HG03342 (cell line): ENCODE data around the gene PACSIN3.
A peak's percentile ranks its signal among the peaks of the same experiment; 100 is the strongest.
"Not testable (repeated sequence)": the region's sequence is repeated elsewhere in the genome, so short reads cannot be mapped to it uniquely, and the experiment has no call there.

ENCODE experiments used
- ATAC-seq: cut with Tn5 transposase; IDR thresholded peaks from one replicate; pipeline ENCODE4 v1.9.1; 2021; ENCODE audit warnings: mild to moderate bottlenecking, moderate library complexity; ENCODE audit not compliant: unreplicated experiment

PACSIN3 gene

DNA sequence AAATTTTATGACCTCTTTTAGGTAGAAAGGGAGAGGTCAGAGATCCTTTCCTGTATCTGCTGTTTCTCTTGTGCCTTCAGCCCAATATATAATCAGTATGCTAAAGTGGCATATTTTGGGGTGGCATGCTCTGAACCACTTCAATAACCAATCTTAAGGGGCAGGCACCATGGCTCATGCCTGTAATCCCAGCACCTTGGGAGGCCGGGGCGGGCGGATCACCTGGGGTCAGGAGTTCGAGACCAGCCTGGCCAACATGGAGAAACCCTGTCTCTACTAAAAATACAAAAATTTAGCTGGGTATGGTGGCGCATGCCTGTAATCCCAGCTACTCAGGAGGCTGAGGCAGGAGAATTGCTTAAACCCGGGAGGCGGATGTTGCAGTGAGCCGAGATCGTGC is 11.9 kb upstream of the PACSIN3 start:
- not testable (repeated sequence) for ATAC-seq

DNA sequence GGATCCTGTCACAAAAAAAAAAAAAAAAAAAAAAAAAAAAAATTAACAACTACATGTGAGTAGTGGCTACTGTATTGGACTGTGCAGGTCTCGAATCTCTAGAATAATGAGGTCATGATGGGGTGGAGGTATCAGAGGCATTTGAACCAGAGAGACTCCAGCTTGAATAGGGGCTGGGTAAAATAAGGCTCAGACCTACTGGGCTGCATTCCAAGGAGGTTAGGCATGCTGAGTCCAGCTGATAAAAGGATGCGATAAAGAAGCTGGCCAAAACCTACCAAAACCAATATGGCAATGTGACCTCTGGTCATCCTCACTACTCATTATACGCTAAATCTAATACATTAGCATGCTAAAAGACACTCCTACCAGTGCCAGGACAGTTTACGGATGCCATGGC is 5.9 kb upstream of the PACSIN3 start:
- ATAC-seq: no peak

DNA sequence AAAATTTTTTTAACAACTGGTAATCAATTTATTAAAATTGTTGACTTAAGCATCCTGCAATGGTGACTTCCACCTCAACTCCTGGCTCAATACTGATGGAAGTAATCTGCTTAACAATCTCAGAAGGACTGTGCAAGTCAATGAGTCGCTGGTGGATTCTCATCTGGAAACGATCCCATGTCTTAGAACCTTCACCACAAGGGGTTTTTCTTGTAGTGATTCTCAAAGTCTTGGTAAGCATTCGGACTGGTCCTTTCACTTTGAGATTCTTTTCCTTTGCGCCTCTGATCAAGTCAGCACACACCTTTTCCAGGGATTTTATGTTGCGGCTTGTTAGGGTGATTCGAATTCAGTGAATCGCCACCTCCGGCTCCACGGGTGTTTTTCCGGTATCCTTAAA is 4.9 kb upstream of the PACSIN3 start:
- not testable (repeated sequence) for ATAC-seq

DNA sequence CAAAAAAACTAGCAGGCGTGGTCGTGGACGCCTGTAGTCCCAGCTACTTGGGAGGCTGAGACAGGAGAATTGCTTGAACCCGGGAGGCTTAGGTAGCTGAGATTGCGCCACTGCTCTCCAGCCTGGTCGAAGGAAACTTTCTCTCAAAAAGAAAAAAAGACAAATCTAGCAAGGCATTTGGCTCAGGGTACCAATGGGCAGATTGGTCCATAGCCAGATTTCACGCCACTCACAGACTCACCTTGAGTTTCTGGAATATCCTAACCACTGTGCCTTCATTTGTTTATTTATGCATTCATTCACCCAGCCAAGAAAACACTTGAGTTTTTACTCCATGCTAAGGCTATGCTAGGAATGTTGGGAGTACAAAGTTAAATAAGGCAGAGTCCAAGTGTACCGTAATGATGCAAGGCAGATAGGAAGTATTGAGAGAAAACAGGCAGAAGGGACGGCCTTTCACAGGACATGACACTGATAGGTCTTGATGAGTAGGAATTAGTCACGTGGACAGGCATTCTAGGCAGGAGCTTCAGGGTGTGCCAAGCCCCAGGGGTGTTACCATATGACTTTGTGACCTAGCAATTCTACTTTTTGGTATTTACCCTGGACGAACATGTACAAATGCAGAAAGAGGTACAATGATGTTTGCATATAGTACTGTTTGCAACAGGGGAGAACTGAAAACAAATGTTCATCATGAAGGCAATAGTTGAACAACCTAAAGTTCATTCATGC is 3.0 kb upstream of the PACSIN3 start:
- ATAC-seq: no peak

DNA sequence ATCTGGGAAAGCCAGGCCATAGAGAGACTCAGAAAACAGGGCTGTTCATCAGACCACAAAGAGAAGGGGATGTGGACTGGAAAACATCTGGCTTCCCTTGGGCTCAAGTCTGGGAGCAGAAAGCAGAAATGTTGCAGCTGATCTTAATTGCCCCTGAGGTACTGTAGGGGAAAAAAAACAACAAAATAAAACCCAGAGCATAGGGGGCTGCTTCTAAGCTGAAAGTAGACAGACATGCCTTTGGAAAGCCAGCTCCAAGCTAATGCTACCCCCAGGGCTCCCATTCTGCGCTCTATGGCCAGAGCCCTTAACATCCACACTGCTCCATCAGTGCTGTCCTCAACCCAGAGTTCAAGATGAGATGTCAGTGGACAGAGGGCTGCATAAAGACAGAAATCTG is 2.0 kb upstream of the PACSIN3 start:
- no peak for ATAC-seq

DNA sequence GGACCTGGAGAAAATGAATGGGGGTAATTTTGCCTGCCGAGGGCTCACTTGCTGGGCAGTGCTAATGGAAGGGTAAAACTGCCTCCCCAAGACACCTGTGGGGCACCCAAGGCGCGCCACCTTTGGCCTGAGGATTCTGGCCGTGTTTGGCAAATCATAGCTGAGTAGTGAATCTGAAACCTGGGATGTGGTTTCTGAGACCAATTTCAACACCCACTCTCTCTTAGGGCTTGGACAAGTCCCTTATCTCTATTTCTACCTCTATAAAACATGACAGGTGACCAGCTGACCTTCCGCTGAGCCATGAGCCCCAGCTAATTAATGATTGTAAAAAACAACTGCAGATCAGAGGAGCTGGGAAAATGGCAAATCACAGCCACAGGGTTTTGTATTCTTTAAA is 1.5 kb upstream of the PACSIN3 start:
- ATAC-seq: no peak

DNA sequence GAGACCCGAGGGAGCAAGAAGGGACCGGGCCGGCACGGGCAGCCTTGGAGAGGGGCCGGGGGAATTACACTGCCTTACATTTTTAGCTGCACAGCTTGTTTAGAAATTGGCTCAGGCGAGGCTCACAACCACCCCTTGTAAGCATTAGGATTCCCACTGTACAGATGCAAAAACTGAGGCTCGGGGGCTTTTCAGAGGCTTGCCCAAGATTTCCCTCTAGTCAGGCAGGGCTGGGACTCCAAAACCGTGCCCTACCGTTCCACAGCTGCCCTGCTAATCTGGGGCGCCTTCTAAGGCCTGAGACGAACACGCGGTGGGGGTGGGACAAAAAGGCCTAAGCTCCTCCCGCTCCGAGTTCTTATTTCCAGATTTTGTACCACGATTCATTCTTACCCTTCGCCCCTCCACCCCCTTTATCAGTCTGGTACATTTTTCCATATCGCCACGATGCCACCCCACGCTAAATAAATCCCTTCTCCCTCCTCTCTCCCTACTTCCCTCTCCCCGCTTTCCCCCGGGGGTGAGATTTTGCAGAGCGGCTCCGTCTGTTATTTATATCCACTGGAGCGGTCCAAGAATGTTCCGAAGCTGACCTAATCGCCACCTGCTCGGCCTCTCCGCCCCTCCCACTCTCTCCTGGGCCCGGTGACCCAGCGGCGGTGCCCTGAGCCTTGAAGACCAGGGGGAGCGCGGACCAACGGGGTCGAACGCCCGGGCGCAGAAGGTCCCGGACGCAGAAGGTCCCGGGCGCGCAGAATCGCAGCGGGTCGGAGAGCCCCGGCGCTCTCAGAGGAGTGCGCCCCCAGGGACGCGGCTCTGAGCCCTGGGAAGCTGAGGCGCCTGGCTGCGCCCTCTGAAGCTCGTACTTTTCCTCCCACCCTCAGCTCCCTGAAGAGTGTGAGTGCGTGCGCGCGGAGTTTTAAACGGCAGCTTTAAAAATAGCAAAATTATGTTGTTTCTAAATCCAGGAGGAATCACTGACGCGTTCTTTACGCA is 764 bp upstream of the PACSIN3 start:
- peak; percentile 6 for ATAC-seq

DNA sequence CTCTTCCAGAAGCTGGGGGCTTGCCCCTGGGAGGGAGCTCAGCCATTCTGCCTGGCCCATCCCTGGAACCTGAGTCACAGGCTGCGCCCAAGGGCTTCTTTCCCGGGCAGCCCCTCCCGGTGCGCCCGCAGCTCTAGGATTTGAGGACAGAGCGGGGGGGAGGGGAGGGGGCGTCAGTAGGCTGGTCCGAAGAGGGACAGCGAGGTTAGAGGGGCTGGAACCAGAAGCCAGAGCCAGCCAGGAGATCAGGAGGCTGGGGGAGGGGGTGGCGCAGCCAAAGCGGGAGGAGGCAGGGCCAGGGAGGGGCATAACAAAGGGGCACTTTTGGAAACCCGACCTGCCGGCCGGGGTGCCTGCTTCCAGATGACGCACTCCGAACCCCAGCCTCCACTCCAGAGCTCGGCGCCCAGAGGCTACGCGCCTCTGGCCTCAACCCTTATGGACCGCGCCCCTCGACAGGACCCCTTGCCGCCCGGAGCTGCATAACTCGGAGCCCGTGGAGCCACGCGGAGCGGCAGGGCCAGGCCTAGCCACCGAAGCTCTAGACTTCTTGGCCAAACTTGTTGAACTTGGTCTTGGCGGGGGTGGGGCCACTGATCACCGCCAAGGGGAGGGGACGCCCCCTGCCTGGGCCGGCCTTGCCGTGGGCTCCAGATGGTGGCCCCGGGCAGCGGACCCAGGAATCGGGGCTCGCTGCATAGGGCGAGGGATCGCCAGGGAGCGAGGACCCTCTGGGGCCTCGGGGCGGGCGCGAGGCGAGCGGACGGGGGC is 744 bp downstream of the PACSIN3 start:
- no peak for ATAC-seq

DNA sequence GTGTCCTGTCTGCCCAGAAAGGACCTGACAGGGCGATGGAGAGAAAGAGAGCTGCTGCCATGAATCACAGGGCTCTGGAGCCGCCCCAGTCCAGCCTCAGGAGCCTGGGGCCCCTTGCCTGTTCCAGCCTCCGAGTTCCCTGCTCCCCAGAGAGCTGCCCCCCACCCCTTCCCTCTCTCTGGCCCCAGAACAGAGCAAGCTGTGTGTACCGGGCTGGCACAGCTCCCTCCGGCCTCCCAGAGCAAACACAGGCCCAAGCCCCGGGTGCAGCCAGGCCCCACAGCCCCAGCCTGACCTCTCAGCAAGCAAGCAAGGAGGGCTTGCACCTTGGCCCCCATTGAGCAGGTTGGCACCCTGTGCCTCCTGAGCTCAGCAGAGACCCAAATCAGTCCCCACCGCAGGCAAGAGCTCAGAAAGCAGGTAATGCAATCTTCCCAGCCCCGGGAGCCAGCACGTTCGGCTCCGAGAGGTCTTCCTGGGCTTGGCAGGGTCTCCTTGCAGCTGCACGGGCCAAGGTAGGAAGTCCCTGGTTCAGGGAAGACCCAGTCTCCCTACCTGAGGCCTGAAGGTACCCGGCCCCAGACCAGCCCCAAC is 1.4 kb downstream of the PACSIN3 start:
- ATAC-seq: no peak

DNA sequence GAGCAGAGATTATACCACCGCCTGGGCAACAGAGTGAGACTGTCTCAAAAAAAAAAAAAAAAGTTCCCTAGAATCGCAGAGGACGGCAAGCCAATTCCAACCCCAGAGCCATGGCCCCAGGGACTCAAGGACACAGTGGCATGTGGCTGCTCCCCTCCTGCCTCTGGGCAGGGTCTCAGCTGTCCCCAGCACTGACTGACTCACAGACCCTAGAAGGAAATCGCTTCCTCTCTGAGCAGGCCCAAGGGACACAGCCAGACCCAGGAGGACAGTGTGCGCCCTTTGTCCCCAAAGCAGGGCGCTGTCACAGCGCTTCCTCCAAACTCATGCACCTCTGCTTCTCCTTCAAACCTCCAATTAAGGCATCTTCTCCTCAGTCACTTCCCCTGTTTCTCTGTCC is 2.3 kb downstream of the PACSIN3 start:
- no peak for ATAC-seq

DNA sequence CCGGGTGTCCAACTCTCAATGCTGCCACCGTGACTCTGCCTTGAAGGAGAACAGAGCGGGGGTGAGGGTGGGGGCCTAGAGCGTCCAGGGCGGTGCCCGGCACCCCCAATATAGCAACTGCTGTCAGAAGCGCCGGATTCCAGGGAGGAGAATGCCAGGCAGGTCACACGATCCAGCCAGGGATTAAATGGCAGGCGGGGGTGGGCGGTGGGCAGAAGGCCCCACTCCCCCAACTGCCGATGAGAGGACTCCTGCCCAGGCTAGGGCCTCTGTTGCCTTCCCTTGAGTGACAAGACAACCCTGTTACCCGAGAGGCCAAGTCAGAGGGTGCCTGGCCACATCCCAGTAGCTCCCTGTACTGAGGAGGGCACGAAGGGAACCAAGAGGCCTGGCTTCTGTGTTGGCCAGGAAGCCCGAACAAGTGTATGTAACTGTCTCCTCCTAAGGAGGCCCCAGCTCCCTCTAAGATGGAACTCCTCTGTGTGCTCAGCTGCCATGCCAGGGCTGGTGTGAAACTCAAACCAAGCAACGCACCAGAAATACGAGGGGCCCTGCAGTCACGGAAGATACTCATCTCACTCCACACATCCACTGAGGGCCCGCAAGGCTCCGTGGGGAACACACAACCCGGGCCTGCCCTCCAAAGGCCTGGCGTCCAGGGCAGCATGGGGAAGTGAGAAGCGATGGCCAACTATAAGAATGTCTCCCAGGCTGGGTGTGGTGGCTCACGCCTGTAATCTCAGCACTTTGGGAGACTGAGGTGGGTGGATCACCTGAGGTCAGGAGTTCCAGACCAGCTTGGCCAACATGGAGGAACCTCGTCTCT is 3.0 kb downstream of the PACSIN3 start:
- no peak for ATAC-seq

DNA sequence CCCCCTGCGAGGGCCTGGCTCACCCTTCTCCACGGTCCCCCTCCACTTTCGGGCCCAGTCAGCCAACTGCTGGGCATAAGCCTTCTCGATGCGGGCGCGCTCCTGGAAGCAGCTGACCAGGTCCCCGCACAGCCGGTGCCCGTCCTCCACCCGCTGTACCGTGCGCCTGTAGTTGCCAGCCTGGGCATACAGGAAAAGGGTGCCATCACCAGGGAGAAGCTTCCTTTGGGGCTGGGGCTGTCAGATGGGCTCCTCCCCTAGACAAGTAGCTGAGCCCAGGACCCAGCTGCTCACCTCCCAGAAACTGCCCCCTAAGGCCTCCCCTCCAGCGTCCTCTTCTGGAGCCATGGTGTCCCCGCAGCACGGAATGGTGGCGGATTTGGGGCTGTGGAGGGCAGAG is 3.9 kb downstream of the PACSIN3 start:
- ATAC-seq: no peak

DNA sequence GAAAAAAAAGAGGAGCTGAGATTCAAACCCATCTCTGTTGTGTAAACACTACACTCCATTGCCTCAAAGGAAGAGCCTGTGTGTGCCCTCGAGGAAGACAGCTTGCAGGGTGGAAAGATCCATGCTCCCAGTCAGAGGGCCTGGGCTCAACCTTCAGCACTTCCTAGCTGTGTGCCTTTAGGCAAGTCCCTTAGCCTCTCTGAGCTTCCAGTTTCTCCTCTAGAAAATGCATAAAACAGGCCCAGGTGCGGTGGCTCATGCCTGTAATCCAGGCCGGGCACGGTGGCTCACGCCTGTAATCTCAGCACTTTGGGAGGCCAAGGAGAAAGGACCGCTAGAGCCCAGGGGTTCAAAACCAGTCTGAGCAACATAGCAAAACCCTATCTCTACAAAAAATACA is 5.0 kb downstream of the PACSIN3 start:
- ATAC-seq: no peak

DNA sequence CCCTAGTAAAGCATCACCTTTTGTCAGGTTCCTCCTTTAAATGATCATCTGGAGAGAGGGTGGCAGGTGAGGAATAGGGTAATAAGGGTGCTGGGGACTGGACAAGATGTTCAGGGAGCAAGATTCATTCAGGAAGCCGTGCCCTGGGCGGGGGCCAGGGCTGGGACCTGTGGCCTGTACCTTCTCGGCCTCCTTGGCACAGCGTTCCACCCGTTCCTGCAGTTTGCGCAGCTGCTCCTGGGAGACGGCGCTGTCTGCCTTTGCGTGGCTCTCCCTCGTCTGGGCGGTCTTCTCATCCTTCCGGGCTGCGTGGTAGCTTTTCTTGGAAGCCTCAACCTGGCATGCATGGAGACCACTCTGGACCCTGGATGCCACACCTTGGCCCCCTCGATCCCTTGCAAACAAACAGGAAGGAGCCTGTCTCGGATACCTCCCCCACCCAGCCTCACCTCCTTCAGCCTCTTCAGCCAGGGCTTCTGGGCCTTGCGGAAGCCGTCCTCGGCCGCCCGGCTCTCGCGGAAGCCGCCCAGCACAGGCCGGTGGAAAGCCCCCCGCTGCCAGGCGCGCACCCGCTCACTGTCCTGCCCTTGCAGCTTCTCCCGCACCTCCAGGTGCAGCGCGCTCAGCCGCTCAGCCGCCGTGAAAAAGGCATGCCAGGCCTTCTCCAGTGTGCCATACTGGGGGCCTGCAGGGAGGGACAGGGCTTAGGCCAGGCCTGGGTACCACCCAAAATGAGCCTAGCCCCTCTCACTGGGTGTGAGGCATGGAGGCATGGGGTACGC is 6.0 kb downstream of the PACSIN3 start:
- no peak for ATAC-seq

DNA sequence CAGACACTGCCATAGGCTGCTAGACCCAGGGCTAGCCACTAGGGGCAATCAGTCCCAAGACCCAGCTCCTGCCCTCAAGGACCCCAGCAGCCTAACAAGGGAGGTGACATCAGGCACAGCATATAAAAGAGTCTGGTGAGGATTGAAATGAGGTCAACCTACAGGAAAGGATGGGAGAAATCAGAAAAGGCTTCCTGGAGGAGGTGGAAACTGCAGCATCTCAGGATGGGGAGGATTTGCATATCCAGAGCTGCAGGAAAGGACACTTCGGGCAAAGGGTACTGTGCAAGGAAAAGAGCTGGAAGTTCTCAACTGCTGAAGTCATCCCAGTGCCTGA is 6.6 kb downstream of the PACSIN3 start:
- no peak for ATAC-seq

DNA sequence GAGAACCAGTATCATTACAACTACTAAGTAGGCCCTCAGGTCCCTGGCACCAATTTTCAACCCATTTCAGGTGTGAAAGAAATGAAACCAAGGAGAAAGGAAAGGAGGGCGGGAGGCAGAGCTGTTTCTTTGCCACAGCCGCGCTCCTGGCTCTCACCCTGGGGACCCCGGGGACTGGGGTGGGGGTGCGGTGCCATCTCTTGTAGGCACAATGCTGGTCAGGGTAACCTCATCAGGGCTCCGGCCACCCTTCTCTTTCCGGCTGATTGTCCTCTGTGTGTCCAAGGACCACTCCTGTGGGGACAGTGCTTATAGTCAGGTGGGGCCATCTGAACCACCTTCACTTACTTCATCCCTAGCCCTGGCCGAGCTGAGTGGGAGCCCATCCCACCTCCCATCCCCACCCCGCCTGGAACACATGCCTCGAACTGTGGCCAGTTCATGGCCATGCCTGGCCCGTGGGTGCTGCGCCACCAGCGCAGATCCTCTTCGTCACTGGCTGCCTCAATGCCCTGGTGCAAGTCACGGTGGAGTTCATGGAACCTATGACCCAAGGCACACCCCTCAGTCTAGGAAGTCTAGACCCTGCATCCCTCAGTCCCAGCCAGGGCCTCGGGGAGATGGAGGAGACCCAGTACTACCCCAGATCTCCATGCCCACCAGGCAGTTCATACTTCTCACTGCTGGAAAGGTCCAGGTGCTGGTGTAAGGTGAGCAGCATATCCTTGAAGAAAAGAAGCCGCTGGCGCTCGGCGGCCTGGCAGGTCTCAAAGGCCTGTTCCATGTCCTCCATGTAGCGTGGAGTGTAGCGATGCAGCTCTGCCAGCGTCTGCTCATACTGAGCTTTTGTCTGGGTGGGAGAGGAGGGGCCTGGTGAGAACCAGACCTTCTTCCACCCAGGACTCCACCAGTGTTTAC is 7.2 kb downstream of the PACSIN3 start:
- ATAC-seq: no peak

DNA sequence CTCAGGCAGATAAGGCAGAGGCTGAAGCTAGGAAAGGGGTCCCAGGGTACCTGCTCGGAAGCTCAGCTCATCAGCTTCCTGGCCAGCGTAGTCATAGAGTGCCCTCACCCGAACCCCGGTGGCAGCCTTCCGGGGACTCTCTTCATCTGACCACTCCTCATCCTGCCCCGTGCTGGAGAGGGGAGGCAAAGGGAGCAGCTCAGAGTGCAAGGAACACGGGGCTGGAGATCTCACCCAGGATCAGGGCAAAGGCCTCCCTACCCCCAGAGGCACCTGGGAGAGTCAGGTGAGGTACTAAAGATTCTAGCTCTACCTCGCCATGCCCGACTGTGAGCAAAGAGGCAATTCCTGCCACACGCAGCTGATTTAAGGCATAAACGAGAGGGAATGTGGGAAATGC is 7.9 kb downstream of the PACSIN3 start:
- ATAC-seq: no peak

DNA sequence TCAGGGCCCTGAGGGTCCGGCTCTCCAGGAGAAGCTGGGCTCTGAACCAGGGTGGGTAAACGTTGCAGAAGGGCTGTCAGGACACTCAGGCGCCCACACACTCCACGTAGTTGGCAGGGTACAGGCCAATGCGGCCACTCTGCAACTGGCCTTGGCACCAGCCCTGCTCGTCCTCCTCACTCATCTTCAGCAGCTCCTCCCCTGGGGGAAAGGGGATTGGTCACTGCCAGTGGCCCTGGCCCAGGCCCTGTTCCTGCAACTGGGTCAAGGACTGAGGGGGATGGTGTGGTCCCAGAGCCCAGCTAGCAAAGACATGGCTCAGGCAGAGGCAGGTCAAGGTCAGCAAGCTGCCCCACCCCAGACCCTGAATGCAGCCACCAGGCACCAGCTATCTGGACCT is 8.4 kb downstream of the PACSIN3 start:
- ATAC-seq: no peak
